GM10248 (cell line): ENCODE measurements around the gene TXNRD1.

Experiments
- CTCF ChIA-PET: fragments of 300-600 bp; sonication (Branson Sonifier 250); formaldehyde crosslinking; extraction: SDS; loops from one replicate; lab custom pipeline; 2021; ENCODE audit warnings: antibody characterized with exemption; lab: Yijun Ruan, JAX
- POLR2A ChIA-PET: fragments of 350-650 bp; sonication (Branson Sonifier 250); formaldehyde crosslinking; extraction: SDS; loops from one replicate; lab custom pipeline; 2020; ENCODE audit warnings: antibody characterized with exemption; lab: Yijun Ruan, JAX
- DNase-seq: peaks from one replicate; pipeline ENCODE4 v3.0.0; 2012; ENCODE audit errors: extremely low spot score
- CTCF ChIP-seq: IDR thresholded peaks from 2 replicates; pipeline ENCODE4 v1.5.1; 2012; ENCODE audit warnings: mild to moderate bottlenecking, low read depth; ENCODE audit errors: extremely low read depth, missing control alignments, control extremely low read depth

Gene TXNRD1

DNA sequence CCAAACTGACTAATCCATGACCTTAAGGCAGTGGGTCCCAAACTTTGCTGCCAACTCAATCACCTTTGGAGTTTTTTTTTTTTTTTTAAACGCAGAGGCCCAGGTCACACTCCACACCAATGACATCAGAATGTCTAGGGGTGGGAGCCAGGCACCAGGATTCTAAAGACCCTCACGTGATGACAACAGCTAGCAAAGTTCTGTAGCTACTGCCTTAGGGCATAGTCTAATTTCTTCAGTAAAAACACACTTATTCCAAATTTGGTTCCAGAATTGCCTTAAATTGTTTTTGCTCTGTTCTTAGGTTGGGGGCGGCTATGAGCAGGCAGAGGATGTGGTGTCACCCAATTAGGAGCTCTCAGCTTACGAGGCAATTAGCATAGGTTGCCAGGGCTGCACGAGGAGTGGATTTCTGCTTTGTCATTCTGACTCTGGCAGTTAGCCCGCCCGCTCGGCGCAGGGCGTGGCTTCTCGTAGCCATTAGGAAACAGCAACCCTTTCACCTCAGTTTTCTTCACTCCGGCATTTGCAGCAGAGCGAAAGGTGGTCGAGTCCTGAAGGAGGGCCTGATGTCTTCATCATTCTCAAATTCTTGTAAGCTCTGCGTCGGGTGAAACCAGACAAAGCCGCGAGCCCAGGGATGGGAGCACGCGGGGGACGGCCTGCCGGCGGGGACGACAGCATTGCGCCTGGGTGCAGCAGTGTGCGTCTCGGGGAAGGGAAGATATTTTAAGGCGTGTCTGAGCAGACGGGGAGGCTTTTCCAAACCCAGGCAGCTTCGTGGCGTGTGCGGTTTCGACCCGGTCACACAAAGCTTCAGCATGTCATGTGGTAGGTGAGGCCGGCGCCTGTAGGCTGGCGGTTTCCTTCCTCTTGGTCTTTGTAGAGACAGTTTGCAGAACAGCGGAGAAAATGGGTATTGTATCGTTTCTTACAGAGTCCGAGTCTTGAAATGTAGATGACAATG is 71.2 kb downstream of the TXNRD1 start:
- ChIA-PET CTCF (interaction anchor here (0.7 to 4.7 kb wide), 11 partner anchors 10 to 177 kb away, joined by 3 to 30 read pairs (median 4); partner anchors contain the start of gene EID3), POLR2A (interaction anchor here (0.6 to 2.2 kb wide), 8 partner anchors 9 to 357 kb away, joined by 3 to 19 read pairs (median 4); partner anchors contain the start of genes HCFC2, HSP90B1 and NFYB)
- DNase-seq, result peak; percentile 90
- TF ChIP-seq CTCF, result no peak

GRCh38 chr12:104288635-104289274 is 73.2 kb downstream of the TXNRD1 start:
- ChIA-PET POLR2A (interaction anchor here (0.6 to 2.1 kb wide), 6 partner anchors 9 to 205 kb away, joined by 3 to 6 read pairs (median 4); partner anchors contain the start of gene EID3), CTCF (interaction anchor here (0.7 to 4.7 kb wide), 11 partner anchors 11 to 87 kb away, joined by 3 to 30 read pairs (median 5); partner anchors contain the start of gene EID3)
- DNase-seq, result peak; percentile 90
- TF ChIP-seq CTCF, result peak; percentile 9

GRCh38 chr12:104290320-104290719 is 74.7 kb downstream of the TXNRD1 start:
- CTCF ChIA-PET, result interaction anchor here (1.2 to 1.8 kb wide), 2 partner anchors 74 to 157 kb away, joined by 3 to 5 read pairs; no protein-coding TSS in a partner anchor
- POLR2A ChIA-PET, result interaction anchor here (0.6 kb wide), 3 partner anchors 31 to 817 kb away, joined by 3 read pairs; partner anchors contain the start of gene WASHC4
- no peak for TF ChIP-seq CTCF
- no peak for DNase-seq

GRCh38 chr12:104290855-104291254 is 75.3 kb downstream of the TXNRD1 start:
- CTCF ChIA-PET, result interaction anchor here (1.2 kb wide), 1 partner anchor 157 kb away, joined by 3 read pairs; no protein-coding TSS in a partner anchor
- POLR2A ChIA-PET, result interaction anchor here (0.6 kb wide), 2 partner anchors 9 to 1051 kb away, joined by 4 read pairs; no protein-coding TSS in a partner anchor
- no peak for DNase-seq
- TF ChIP-seq CTCF, result no peak

DNA sequence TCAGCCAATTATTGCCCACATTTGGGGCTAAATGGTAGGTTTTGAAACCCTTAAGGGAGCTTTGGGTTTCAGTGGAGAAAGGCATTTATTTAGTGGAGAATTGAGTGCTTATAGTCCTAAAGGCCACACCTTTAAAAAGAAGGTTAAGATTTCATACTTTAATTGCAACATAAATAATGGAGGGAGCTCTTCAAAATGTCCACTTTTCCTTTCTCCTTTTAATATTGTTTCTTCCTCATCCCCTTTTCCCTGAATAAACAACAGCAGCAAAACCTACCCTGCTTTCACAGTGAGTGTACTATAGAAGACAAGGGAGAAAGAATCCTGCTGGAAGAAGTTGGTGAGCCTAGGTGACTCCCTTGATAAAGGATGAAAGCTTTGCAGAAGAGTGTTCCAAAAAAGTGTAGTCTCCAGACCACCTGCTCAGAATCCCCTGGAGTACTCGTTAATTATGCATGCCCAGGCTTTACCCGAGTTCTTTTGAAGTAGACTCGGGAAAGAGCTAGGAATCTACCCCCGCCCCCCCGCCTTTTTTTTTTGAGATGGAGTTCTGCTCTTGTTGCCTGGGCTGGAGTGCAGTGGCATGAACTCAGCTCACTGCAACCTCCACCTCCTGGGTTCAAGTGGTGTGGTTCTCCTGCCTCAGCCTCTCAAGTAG is 76.4 kb downstream of the TXNRD1 start:
- CTCF ChIA-PET, result interaction anchor here (0.8 to 2.3 kb wide), 3 partner anchors 10 to 451 kb away, joined by 3 to 5 read pairs (median 3); partner anchors contain the start of gene NT5DC3
- DNase-seq, result no peak
- TF ChIP-seq CTCF, result no peak
- POLR2A ChIA-PET, result interaction anchor here (0.6 kb wide), 1 partner anchor 113 kb away, joined by 5 read pairs; no protein-coding TSS in a partner anchor
